Thymus (tissue), 11 donors: Measurements from ENCODE around the gene PLCB3. TPM values are rescaled to one million over a fixed set of nuclear protein-coding genes. Genes with fewer than 3 reads are reported as not detected.

Experiments used
- DNase-seq, 9 donors: peaks; one replicate each; pipeline ENCODE4 v3.0.0-alpha.2; 2013; ENCODE audit warnings: low spot score in 9 of 9, low read depth in 6 of 9, missing footprints in 1 of 9
- H3K27ac ChIP-seq, 2 donors: one replicate each; pipeline ENCODE4 v1.5.1; 2013; ENCODE audit warnings: control low read depth in 1 of 2, low read depth in 1 of 2, low read length in 1 of 2, mild to moderate bottlenecking in 1 of 2, moderate library complexity in 1 of 2
- H3K27me3 ChIP-seq, 2 donors: one replicate each; pipeline ENCODE4 v1.5.1; 2013; ENCODE audit warnings: low read length in 1 of 2; ENCODE audit not compliant: control insufficient read depth in 2 of 2, insufficient read depth in 1 of 2
- H3K36me3 ChIP-seq, 2 donors: one replicate each; pipeline ENCODE4 v1.5.1; 2013; ENCODE audit warnings: low read length in 1 of 2, mild to moderate bottlenecking in 1 of 2, moderate library complexity in 1 of 2; ENCODE audit not compliant: control insufficient read depth in 2 of 2, insufficient read depth in 2 of 2
- H3K4me1 ChIP-seq, 2 donors: one replicate each; pipeline ENCODE4 v1.5.1; 2013; ENCODE audit warnings: low read length in 2 of 2; ENCODE audit not compliant: control insufficient read depth in 2 of 2, insufficient read depth in 2 of 2
- H3K4me3 ChIP-seq, 2 donors: one replicate each; pipeline ENCODE4 v1.5.1; 2013; ENCODE audit warnings: low read length in 2 of 2, control low read depth in 1 of 2, mild to moderate bottlenecking in 1 of 2
- H3K9me3 ChIP-seq, 2 donors: one replicate each; pipeline ENCODE4 v1.5.1; 2013; ENCODE audit warnings: low read length in 1 of 2, mild to moderate bottlenecking in 1 of 2; ENCODE audit not compliant: control insufficient read depth in 2 of 2, insufficient read depth in 1 of 2
- WGBS: extraction: QIAGEN DNeasy Blood & Tissue Kit; methylation state at CpG from one replicate; pipeline ENCODE4 v1.1.7; 2013; 5-methylcytosine and 5-hydroxymethylcytosine counted together
- polyA plus RNA-seq: library from polyadenylated mRNA; stranded (reverse); fragments of 200-250 nt; gene quantifications from one replicate; pipeline ENCODE4 v1.2.3, GENCODE V29; 2013
- total RNA-seq: library from RNA; stranded (reverse); fragments of 120-200 nt; gene quantifications from one replicate; pipeline ENCODE4 v1.2.4, GENCODE V29; 2013
- donor health status: healthy.

Gene PLCB3
- total and polyA plus RNA-seq, 2 donors: 5.8 to 7.3 TPM

- H3K36me3 ChIP-seq: peaks cover 35 to 37% of the 10 kb centered on the region in 2 donors
- peak overlapping the region; percentile 69 to 89 for H3K4me3 ChIP-seq
- 77% methylated on average over 22 of the region's 22 CpGs for WGBS
- no peak for DNase-seq
- peaks cover 0 to 6% of the 10 kb centered on the region in 2 donors for H3K9me3 ChIP-seq
- H3K27me3 ChIP-seq: no peaks in the 10 kb centered on the region
- H3K27ac ChIP-seq: peak overlapping the region; percentile 83
- peaks cover 23 to 38% of the 10 kb centered on the region in 2 donors for H3K4me1 ChIP-seq
These were observed 26.3 kb upstream of the PLCB3 start for GRCh38 chr11:64224891-64225607.

- Histone ChIP-seq H3K4me3 (peak within 1 kb of the TSS; percentile 69 to 89), H3K36me3 (peaks cover 27 to 29% of the 10 kb centered on the region in 2 donors), H3K27ac (peak within 1 kb of the TSS; percentile 83 to 89), H3K27me3 (peaks cover 0 to 5% of the 10 kb centered on the region in 2 donors), H3K9me3 (peaks cover 0 to 11% of the 10 kb centered on the region in 2 donors), H3K4me1 (peaks cover 25 to 45% of the 10 kb centered on the region in 2 donors)
- DNase-seq: peak in 7 of 9 donors; percentile 83 to 96 (median 91)
- WGBS: under 1% methylated on average over 54 of the region's 54 CpGs
These were observed 25.5 kb upstream of the PLCB3 start, which contains the start of the genes NUDT22 and TRPT1 for GRCh38 chr11:64225608-64226506. TSS of gene NUDT22 (plus strand) at chr11:64226274. CDS start at chr11:64226653, 379 bp downstream. TSS of gene TRPT1 (minus strand) at chr11:64226186. CDS start at chr11:64225860, 326 bp downstream.

- Histone ChIP-seq H3K9me3 (peaks cover 0 to 11% of the 10 kb centered on the region in 2 donors), H3K27ac (peak overlapping the region; percentile 83 to 89), H3K4me1 (peaks cover 27 to 52% of the 10 kb centered on the region in 2 donors), H3K36me3 (peaks cover 21 to 24% of the 10 kb centered on the region in 2 donors), H3K4me3 (peak overlapping the region; percentile 69 to 89), H3K27me3 (peaks cover 0 to 5% of the 10 kb centered on the region in 2 donors)
- peak in 4 of 9 donors; percentile 46 to 77 (median 61) for DNase-seq
- WGBS: 2% methylated on average over 26 of the region's 26 CpGs
These were observed 24.8 kb upstream of the PLCB3 start for GRCh38 chr11:64226507-64227051.

- Histone ChIP-seq H3K4me1 (peaks cover 27 to 61% of the 10 kb centered on the region in 2 donors), H3K27me3 (peaks cover 0 to 5% of the 10 kb centered on the region in 2 donors), H3K4me3 (peak overlapping the region; percentile 69 to 89), H3K27ac (peak overlapping the region; percentile 83 to 89), H3K9me3 (peaks cover 0 to 11% of the 10 kb centered on the region in 2 donors), H3K36me3 (peaks cover 16 to 22% of the 10 kb centered on the region in 2 donors)
- WGBS: 90% methylated on average over 3 of the region's 3 CpGs
- DNase-seq: no peak
These were observed 23.8 kb upstream of the PLCB3 start for GRCh38 chr11:64227405-64227956.

GRCh38 chr11:64229090-64229743, 22.1 kb upstream of the PLCB3 start:
- Histone ChIP-seq H3K27me3 (peaks cover 0 to 13% of the 10 kb centered on the region in 2 donors), H3K9me3 (peaks cover 0 to 11% of the 10 kb centered on the region in 2 donors), H3K4me1 (peaks cover 32 to 73% of the 10 kb centered on the region in 2 donors), H3K27ac (peak overlapping the region; percentile 10 to 77), H3K4me3 (peak overlapping the region in 1 of 2 donors; percentile 75), H3K36me3 (peaks cover 0 to 5% of the 10 kb centered on the region in 2 donors)
- WGBS: 94% methylated on average over 12 of the region's 12 CpGs
- no peak for DNase-seq

- Histone ChIP-seq H3K36me3 (peaks cover 0 to 3% of the 10 kb centered on the region in 2 donors), H3K4me1 (peaks cover 32 to 71% of the 10 kb centered on the region in 2 donors), H3K4me3 (peak overlapping the region; percentile 64 to 75), H3K9me3 (peaks cover 0 to 11% of the 10 kb centered on the region in 2 donors), H3K27ac (peak overlapping the region; percentile 77 to 94), H3K27me3 (peaks cover 0 to 13% of the 10 kb centered on the region in 2 donors)
- 72% methylated on average over 13 of the region's 13 CpGs for WGBS
- DNase-seq: no peak
These were observed 21.6 kb upstream of the PLCB3 start for GRCh38 chr11:64229744-64230170.

GRCh38 chr11:64230171-64230984, 21.0 kb upstream of the PLCB3 start, which contains the start of gene DNAJC4:
TSS of gene DNAJC4 (plus strand) at chr11:64230548. CDS start at chr11:64230855, 307 bp downstream.
- H3K27me3 ChIP-seq: peaks cover 0 to 16% of the 10 kb centered on the region in 2 donors
- H3K9me3 ChIP-seq: peaks cover 0 to 11% of the 10 kb centered on the region in 2 donors
- under 1% methylated on average over 62 of the region's 62 CpGs for WGBS
- H3K36me3 ChIP-seq: peaks cover 0 to 3% of the 10 kb centered on the region in 2 donors
- H3K4me3 ChIP-seq: peak within 1 kb of the TSS; percentile 64 to 75
- peak within 1 kb of the TSS; percentile 77 to 94 for H3K27ac ChIP-seq
- DNase-seq: peak in 6 of 9 donors; percentile 82 to 95 (median 85)
- H3K4me1 ChIP-seq: peaks cover 32 to 70% of the 10 kb centered on the region in 2 donors
